Measurements from ENCODE around the gene OTOA.
"Not testable (repeated sequence)": the region's sequence is repeated elsewhere in the genome, so short reads cannot be mapped to it uniquely, and the experiment has no call there.

Gene OTOA

DNA sequence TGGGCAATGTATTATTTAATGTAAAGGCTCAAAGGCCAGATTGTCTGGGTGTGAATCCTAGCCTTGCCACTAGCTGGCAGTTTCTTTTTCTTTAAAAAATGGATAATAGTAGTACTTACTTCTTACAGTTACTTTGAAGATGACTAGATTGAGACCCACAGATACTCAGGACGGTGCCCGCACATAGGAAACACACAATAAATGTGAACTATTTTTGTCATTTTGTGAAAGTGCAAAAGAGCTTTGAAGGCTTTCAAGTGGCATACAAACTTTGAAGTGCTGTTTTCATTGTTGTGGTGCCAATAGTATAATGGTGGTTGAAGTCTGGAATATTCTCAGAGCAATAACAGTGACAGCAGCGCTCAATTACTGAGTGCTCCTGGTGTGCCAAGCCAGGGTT is 63.6 kb downstream of the OTOA start:
- H3K27ac ChIP-seq, result no peak overlapping the region
- no peak for TF ChIP-seq ZFX (IDR thresholded peaks at IDR 0.05; ENCODE audit: borderline replicate concordance)
- TF ChIP-seq, protein P1, sequence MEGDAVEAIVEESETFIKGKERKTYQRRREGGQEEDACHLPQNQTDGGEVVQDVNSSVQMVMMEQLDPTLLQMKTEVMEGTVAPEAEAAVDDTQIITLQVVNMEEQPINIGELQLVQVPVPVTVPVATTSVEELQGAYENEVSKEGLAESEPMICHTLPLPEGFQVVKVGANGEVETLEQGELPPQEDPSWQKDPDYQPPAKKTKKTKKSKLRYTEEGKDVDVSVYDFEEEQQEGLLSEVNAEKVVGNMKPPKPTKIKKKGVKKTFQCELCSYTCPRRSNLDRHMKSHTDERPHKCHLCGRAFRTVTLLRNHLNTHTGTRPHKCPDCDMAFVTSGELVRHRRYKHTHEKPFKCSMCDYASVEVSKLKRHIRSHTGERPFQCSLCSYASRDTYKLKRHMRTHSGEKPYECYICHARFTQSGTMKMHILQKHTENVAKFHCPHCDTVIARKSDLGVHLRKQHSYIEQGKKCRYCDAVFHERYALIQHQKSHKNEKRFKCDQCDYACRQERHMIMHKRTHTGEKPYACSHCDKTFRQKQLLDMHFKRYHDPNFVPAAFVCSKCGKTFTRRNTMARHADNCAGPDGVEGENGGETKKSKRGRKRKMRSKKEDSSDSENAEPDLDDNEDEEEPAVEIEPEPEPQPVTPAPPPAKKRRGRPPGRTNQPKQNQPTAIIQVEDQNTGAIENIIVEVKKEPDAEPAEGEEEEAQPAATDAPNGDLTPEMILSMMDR (IDR thresholded peaks at IDR 0.05), result no peak

DNA sequence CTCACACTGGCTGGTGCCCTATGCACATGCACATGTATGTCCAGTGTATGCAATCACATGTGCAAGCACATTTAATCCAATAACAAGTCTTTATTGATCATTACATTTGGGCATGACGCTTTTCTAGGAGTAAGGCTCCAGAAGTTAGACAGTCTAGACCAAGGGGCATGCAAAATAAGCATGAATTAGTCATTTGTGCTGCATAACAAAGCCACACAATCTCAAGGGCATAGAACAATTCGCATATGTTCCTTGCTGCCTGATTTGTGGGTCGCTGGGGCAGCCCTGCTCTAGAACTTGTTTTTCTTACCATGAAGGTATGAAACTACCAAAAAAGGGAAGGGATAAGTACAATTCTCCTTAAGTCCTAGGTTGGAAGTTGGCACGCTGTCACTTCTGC is 67.5 kb downstream of the OTOA start:
- H3K27ac ChIP-seq, result not testable (repeated sequence)

DNA sequence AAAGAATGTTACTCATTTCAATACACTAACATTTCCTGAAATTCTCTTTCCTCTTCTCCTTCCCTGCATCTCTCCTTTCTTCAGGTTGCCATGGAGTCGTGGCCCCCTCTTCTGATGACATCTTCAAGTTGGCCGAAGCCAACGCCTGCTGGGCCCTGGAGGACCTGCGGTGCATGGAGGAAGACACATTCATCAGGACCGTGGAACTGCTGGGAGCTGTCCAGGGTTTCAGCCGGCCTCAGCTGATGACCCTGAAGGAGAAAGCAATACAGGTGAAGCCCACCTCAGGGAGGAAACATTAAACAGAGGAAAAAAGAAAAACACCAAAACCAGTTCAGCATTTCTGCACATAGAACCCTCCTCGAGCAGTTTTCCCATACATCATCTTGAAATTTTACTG is 76.9 kb downstream of the OTOA start:
- H3K27ac ChIP-seq, result not testable (repeated sequence)

DNA sequence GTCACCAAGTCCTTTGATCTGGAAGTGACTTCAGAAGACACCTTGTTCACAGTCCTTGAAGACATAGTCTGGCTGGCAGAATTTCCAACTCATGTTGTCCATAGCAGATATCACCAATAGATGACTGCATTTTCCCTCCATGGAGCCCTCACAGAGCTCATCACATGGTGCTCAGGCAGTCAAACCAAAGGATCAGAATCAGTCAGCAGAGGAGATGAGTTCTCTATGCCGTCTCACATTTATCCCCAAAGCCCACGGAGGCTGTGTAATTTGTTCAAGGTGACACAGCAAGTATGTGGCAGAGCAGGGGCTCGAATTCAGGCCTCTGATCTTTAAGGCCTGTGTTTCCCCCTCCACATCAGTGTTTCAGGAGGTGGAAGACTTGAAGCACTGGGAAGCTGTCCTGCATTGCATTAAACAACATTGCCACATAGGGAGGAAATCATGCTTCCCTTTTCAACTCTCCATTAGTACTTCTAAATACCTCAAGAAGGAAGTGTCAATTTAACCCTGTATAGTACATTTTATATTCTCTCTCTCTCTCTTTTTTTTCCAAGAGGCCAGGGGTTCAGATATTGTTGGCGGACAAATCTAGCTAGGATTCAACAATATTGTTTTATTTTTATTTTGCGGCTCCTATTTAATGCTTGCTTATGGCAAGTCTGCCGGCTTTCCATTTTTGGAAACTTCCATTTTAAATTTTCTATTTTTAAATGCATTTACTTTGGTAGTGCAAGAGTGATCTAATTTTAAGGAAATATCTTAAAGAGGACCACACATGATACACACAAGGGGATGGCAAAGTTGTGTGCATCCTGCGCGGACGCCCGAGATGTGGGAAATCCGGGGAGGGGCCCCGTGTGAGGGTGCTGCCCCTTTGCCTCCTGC is 92.7 kb downstream of the OTOA start:
- H3K27ac ChIP-seq, result not testable (repeated sequence)

DNA sequence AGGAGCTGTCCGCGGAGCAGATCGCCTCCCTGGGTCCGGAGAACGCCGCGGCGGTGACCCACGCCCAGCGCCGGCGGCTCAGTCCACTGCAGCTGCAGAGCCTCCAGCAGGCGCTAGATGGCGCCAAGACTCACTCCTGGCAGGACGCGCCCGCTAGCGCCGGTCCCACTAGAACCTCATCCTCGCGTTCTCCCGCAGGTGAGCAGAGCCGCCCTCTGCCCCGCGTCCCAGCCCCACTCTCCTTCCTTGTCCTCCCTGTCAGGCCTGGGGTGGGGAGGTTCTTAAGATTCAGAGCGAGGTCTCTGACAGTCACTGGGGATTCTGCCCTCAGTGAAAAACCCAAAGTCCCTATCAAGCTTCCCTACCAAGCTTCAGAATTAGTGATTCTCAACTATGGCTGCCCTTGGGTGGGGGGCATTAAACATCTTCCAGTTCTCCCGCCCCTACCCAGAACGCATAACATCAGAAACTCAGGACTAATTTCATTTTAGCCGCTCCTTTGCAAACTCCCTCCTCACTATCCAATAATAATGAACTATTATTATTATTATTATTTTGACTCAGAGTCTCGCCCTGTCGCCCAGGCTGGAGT is 93.4 kb downstream of the OTOA start:
- not testable (repeated sequence) for H3K27ac ChIP-seq

DNA sequence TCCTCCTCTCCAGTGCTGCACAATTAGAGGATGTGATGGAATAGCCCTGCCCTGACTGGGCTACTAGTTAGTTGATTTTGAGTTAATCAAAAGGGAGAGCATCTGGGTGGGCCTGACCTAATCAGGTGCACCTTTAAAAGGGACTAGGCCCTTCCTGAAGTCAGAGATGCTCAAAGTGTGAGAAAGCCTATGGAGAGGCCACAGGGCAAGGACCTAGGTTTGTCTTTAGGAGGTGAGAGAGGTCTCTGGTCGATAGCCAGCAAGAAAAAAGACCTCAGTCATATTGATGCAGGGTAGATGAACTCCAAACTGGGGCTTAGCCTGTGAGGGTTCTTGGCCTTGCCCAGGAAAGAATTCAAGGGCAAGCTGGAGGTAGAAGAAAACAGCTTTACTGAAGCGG is 104.5 kb downstream of the OTOA start:
- H3K27ac ChIP-seq, result not testable (repeated sequence)

DNA sequence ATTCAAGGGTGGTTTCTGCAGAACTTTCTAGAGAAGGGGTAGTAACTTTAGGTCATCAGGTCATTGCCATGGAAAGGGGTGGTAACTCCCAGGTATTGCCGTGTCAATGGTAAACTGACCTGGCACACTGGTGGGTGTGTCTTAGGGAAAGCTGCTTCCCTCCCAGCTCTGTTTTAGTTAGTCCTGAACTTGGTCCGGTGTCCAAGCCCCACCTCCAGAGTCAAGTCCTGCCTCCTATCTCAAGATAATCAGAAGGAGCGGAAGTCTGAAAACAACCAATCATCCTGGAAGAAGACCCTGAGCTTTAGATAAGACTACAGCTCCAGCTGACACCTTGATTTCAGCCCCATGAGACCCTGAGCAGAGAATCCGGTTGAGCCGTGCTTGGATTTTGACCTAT is 105.0 kb downstream of the OTOA start:
- H3K27ac ChIP-seq, result not testable (repeated sequence)

DNA sequence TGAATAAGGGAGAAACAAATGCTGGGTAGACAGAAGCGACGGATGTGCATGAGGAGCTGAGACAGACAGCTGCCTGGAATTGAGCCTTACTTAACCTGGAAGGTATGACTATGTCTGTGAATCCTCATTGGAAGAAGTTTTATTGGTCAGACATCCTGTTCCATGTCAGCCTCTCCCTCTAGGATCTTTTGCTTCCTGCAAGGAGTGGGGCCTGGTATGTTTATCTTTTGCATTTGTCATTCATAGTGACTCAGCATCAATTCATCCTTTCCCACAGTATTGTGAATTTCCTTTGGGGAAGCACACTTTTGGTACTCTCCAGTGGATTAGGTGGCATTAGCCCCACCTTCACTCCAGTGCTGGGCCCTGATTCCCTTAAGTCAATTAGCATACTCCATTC is 105.5 kb downstream of the OTOA start:
- not testable (repeated sequence) for H3K27ac ChIP-seq

DNA sequence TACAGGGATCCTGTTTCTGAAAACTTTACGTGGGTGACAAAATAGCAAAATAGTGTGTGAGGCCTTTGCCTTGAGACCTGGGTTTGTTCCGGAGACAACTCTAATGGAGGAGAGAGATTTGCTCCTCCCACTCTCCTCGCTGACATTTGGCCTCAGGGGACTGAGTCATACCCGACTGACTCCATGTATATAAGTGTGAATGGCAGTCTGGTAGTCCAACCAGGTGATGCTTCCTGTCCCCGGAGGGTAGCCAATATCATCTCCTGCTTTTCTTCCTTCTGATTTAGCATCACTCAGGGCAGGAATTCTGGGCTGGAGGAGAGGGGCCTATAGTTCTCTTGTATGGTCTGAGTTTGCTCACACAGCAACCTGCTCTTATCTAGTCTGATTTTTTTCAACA is 106.8 kb downstream of the OTOA start:
- H3K27ac ChIP-seq, result not testable (repeated sequence)

DNA sequence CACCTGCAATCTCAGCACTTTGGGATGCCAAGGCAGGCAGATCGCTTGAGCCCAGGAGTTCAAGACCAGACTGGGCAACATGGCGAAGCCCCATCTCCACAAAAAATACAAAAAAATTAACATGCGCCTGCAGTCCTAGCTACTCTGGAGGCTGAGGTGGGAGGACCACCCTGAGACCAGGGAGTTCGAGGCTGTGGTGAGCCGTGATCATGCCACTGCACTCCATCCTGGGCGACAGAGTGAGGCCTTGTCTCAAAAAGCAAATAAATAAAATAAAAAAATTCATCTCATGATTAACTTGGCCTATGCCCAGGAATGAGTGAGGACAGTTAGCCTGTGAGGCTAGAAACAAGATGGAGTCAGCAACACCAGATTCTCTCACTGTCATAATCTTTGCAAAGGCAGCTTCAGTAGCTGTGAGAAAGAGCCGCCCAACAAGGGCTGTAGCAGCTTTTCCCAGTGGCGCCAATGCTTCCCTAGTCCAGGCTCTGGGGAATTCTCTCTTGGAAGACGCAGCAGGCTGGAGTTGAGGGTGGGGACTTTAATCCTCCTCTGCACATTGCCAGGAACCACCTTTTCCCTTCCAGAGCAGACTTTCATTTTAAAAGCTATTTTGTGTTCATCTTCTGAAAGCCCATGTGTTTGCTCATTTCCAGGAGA is 108.9 kb downstream of the OTOA start:
- H3K27ac ChIP-seq, result not testable (repeated sequence)

DNA sequence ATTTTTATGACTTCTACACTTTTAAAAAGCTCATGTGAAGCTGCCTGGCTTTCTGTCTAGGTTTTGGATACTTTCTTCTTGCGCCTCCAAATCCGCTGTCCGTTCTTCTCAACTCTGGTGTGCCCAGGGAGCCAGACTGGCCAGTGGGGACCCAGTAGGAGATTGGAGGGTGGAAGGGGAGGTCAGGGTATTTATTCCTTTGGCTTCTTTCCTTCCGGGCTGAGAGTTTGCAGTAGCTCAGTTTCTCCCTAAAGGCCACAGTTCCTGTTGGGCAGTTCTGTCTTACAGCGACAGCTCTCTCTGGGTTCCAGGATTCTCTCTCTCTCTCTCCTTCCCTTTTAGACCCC is 109.4 kb downstream of the OTOA start:
- not testable (repeated sequence) for H3K27ac ChIP-seq

DNA sequence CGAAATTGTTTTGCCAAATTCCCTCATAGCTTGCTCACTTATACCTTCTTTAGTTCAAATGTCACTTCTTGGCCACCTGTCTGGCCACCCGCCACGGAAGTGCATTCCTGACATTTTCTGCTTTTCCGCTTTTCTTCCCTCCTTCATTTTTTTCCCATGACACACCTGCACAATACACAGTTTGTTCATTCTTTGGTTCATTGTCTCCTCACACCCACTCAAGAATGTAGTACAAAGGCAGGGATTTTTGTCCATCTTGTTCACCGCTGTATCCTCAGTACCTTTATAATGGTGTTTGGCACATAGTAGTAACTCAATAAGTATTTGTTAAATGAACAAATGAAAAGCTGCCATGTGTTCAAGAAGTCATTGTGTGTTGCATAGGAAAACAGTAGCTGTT is 116.8 kb downstream of the OTOA start:
- not testable (repeated sequence) for H3K27ac ChIP-seq

DNA sequence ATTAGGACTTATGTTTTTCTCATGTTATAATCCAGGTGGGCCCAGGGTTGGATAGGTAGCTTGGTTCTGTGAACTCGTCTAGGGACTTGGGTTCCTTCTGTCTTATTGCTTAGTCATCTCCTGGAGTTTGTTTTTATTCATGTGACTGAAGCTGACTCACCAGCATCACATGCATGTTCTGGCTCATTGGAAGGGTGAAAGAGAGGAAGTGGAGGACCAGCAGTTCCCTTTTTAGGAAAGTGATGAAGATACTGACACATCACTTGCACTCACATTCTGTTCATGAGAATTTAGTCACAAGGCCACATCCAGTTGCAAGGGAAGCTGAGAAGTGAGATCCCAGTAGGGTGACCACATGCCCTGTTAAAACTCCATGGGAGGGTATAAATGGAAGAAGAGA is 126.7 kb downstream of the OTOA start:
- not testable (repeated sequence) for H3K27ac ChIP-seq

DNA sequence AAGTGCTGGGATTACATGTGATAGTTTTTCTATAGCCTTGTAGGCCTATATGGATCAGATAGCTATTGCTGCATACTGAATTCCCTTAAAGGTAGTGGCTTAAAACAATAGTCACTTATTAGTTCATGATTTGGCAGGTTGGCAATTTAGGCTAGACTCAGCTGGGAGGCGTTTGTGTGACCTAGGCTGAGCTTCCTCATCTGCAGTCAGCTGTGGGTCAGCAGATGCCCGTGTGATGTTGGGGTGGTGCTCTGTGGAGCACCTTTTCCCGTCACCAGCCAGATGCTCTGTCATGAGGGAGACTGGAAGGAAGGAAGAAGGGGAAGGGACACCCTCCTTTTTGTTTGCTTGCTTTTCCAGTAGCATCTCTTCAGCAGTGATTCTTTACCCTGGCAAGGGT is 129.5 kb downstream of the OTOA start:
- not testable (repeated sequence) for H3K27ac ChIP-seq

DNA sequence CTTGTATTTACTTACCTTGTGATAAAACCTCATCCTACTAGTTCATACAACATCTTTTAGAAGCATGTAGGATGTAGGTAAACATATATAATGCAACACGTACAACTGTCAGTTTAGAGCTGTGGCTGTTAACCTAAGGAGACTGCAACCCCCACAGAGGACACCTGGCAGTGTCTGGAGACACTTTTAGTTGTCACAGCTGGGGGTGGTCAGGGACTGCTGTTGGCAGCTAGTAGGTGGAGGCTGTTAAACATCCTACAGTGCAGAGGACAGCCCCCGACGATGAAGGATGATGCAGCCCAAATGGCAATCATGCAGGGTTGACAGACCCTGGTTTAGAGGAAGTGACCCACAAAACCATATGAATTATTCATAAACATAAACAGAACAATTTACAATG is 134.8 kb downstream of the OTOA start:
- not testable (repeated sequence) for H3K27ac ChIP-seq
